ENCODE data around the gene SETD1B.

SETD1B gene

GRCh38 chr12:121807642-121808347, 4.0 kb downstream of the SETD1B start:
- DNase-seq (ENCODE audit: low read depth): no peak

- DNase-seq (ENCODE audit: low read depth): no peak
Observed at GRCh38 chr12:121808623-121809022, 4.8 kb downstream of the SETD1B start.

GRCh38 chr12:121809712-121810116, 5.9 kb downstream of the SETD1B start:
- no peak for DNase-seq (ENCODE audit: low read depth)

GRCh38 chr12:121810234-121810817, 6.5 kb downstream of the SETD1B start:
- no peak for DNase-seq (ENCODE audit: low read depth)

GRCh38 chr12:121810833-121811433, 7.1 kb downstream of the SETD1B start:
- no peak for DNase-seq (ENCODE audit: low read depth)

GRCh38 chr12:121811434-121812319, 7.9 kb downstream of the SETD1B start:
- no peak for DNase-seq (ENCODE audit: low read depth)

GRCh38 chr12:121812320-121812871, 8.6 kb downstream of the SETD1B start:
- DNase-seq (ENCODE audit: low read depth): no peak

GRCh38 chr12:121812921-121813896, 9.4 kb downstream of the SETD1B start:
- no peak for DNase-seq (ENCODE audit: low read depth)

- no peak for DNase-seq (ENCODE audit: low read depth)
Observed at GRCh38 chr12:121813951-121814350, 10.1 kb downstream of the SETD1B start.

- DNase-seq (ENCODE audit: low read depth): no peak
Observed at GRCh38 chr12:121814429-121815119, 10.8 kb downstream of the SETD1B start.

GRCh38 chr12:121815263-121815662, 11.5 kb downstream of the SETD1B start:
- DNase-seq (ENCODE audit: low read depth): no peak

GRCh38 chr12:121816925-121817647, 13.3 kb downstream of the SETD1B start:
- no peak for DNase-seq (ENCODE audit: low read depth)

GRCh38 chr12:121817648-121818043, 13.8 kb downstream of the SETD1B start:
- DNase-seq (ENCODE audit: low read depth): no peak

- no peak for DNase-seq (ENCODE audit: low read depth)
Observed at GRCh38 chr12:121819212-121819949, 15.6 kb downstream of the SETD1B start.

GRCh38 chr12:121820056-121820455, 16.2 kb downstream of the SETD1B start:
- DNase-seq (ENCODE audit: low read depth): no peak

GRCh38 chr12:121822393-121823100, 18.7 kb downstream of the SETD1B start:
- DNase-seq (ENCODE audit: low read depth): no peak

GRCh38 chr12:121823101-121823726, 19.4 kb downstream of the SETD1B start:
- no peak for DNase-seq (ENCODE audit: low read depth)

- DNase-seq (ENCODE audit: low read depth): no peak
Observed at GRCh38 chr12:121823727-121824115, 19.9 kb downstream of the SETD1B start.

Measured in HS-27A (cell line).